ENCODE data around the gene USP49. TPM values are rescaled to one million over a fixed set of nuclear protein-coding genes. Genes with fewer than 3 reads are reported as not detected.
A peak's percentile ranks its signal among the peaks of the same experiment; 100 is the strongest.

The USP49 gene
- total RNA-seq, 2 experiments from 2014 or later = 8.3 to 8.4 TPM

GRCh38 chr6:41781366-41781730, 113.8 kb downstream of the USP49 start:
- intact Hi-C loops (cut with micrococcal nuclease) = loop anchor here (10.0 kb wide), 2 partner anchors 673 to 963 kb away; partner anchors contain the start of genes TBCC and TRERF1
- H3K4me3 Mint-ChIP-seq = peak overlapping the region; percentile 66

GRCh38 chr6:41780551-41781365, 114.4 kb downstream of the USP49 start, which contains the start of gene PRICKLE4:
TSS of gene PRICKLE4 (plus strand) at chr6:41780782. CDS start at chr6:41783474, 2,692 bp downstream.
- Mint-ChIP-seq H3K27me3 (ENCODE audit: low read depth) (peaks cover 4% of the 10 kb centered on the region), H3K4me1 (ENCODE audit: low read depth) (peaks cover 11% of the 10 kb centered on the region), H3K27ac (no peak within 1 kb of the TSS), H3K9me3 (no peaks in the 10 kb centered on the region), H3K4me3 (peak within 1 kb of the TSS; percentile 82), H3K36me3 (ENCODE audit: low read depth) (no peaks in the 10 kb centered on the region)
- CTCF ChIA-PET = interaction anchor here (0.6 to 8.7 kb wide), 3 partner anchors 264 to 331 kb away, joined by 4 to 143 read pairs (median 6); partner anchors contain the start of gene TAF8
- intact Hi-C loops (cut with micrococcal nuclease) = loop anchor here (1.0 to 10.0 kb wide), 8 partner anchors 45 to 964 kb away; partner anchors contain the start of genes MRPS10, TBCC, TFEB and TRERF1
- no peak for DNase-seq

More at GRCh38 chr6:41781366-41781730, 113.8 kb downstream of the USP49 start:
- CTCF ChIA-PET = interaction anchor here (0.6 to 8.7 kb wide), 3 partner anchors 263 to 330 kb away, joined by 4 to 143 read pairs (median 6); partner anchors contain the start of gene TAF8
- Mint-ChIP-seq H3K4me1 (ENCODE audit: low read depth) (peaks cover 12% of the 10 kb centered on the region), H3K9me3 (no peaks in the 10 kb centered on the region), H3K27me3 (ENCODE audit: low read depth) (peaks cover 4% of the 10 kb centered on the region), H3K27ac (no peak overlapping the region), H3K36me3 (ENCODE audit: low read depth) (no peaks in the 10 kb centered on the region)
- DNase-seq = no peak

- H3K27me3 Mint-ChIP-seq (ENCODE audit: low read depth) = peaks cover 4% of the 10 kb centered on the region
- peak; percentile 99 for DNase-seq
- intact Hi-C loops (cut with micrococcal nuclease) = loop anchor here (1.0 to 10.0 kb wide), 10 partner anchors 7 to 965 kb away; partner anchors contain the start of genes MRPS10, TBCC, TFEB and TOMM6
- no peaks in the 10 kb centered on the region for H3K9me3 Mint-ChIP-seq
- H3K4me3 Mint-ChIP-seq = peak within 1 kb of the TSS; percentile 82
- peaks cover 3% of the 10 kb centered on the region for H3K36me3 Mint-ChIP-seq (ENCODE audit: low read depth)
- CTCF ChIA-PET = interaction anchor here (8.7 kb wide), 1 partner anchor 265 kb away, joined by 143 read pairs; the partner anchor contains the start of gene TAF8
- no peak within 1 kb of the TSS for H3K27ac Mint-ChIP-seq
- peaks cover 11% of the 10 kb centered on the region for H3K4me1 Mint-ChIP-seq (ENCODE audit: low read depth)
Observed at GRCh38 chr6:41779788-41780550, 115.2 kb downstream of the USP49 start, which contains the start of gene FRS3. TSS of gene FRS3 (minus strand) at chr6:41779900. CDS start at chr6:41776987, 2,913 bp downstream.

- Mint-ChIP-seq H3K9me3 (no peaks in the 10 kb centered on the region), H3K4me3 (peak overlapping the region; percentile 80), H3K27me3 (ENCODE audit: low read depth) (peaks cover 4% of the 10 kb centered on the region), H3K27ac (no peak overlapping the region), H3K4me1 (ENCODE audit: low read depth) (peaks cover 11% of the 10 kb centered on the region), H3K36me3 (ENCODE audit: low read depth) (peaks cover 3% of the 10 kb centered on the region)
- no peak for DNase-seq
- intact Hi-C loops (cut with micrococcal nuclease) = loop anchor here (1.0 to 10.0 kb wide), 2 partner anchors 8 to 415 kb away; partner anchors contain the start of gene TOMM6
- CTCF ChIA-PET = no interaction called here
Observed at GRCh38 chr6:41779336-41779735, 115.8 kb downstream of the USP49 start.

GRCh38 chr6:41778895-41779294, 116.3 kb downstream of the USP49 start:
- peak overlapping the region; percentile 80 for H3K4me3 Mint-ChIP-seq
- CTCF ChIA-PET = interaction anchor here (1.0 to 4.5 kb wide), 3 partner anchors 9 to 264 kb away, joined by 3 to 19 read pairs (median 4); partner anchors contain the start of gene TOMM6
- intact Hi-C loops (cut with micrococcal nuclease) = loop anchor here (1.0 to 10.0 kb wide), 2 partner anchors 8 to 414 kb away; partner anchors contain the start of gene TOMM6

GRCh38 chr6:41777551-41778285, 117.5 kb downstream of the USP49 start:
- Mint-ChIP-seq H3K4me3 (no peak overlapping the region), H3K4me1 (ENCODE audit: low read depth) (peaks cover 11% of the 10 kb centered on the region), H3K27me3 (ENCODE audit: low read depth) (peaks cover 4% of the 10 kb centered on the region), H3K9me3 (no peaks in the 10 kb centered on the region), H3K27ac (no peak overlapping the region), H3K36me3 (ENCODE audit: low read depth) (peaks cover 3% of the 10 kb centered on the region)
- CTCF ChIA-PET = interaction anchor here (0.6 to 4.5 kb wide), 7 partner anchors 9 to 861 kb away, joined by 3 to 19 read pairs (median 4); partner anchors contain the start of gene TOMM6
- intact Hi-C loops (cut with micrococcal nuclease) = loop anchor here (10.0 kb wide), 1 partner anchor 413 kb away; no protein-coding TSS in a partner anchor
- no peak for DNase-seq

More at GRCh38 chr6:41778895-41779294, 116.3 kb downstream of the USP49 start:
- no peak for DNase-seq
- Mint-ChIP-seq H3K27ac (no peak overlapping the region), H3K9me3 (no peaks in the 10 kb centered on the region), H3K36me3 (ENCODE audit: low read depth) (peaks cover 3% of the 10 kb centered on the region), H3K27me3 (ENCODE audit: low read depth) (peaks cover 4% of the 10 kb centered on the region), H3K4me1 (ENCODE audit: low read depth) (peaks cover 11% of the 10 kb centered on the region)

GRCh38 chr6:41775293-41775882, 119.8 kb downstream of the USP49 start:
- no peak overlapping the region for H3K4me3 Mint-ChIP-seq
- H3K36me3 Mint-ChIP-seq (ENCODE audit: low read depth) = peaks cover 3% of the 10 kb centered on the region
- H3K9me3 Mint-ChIP-seq = no peaks in the 10 kb centered on the region
- no peaks in the 10 kb centered on the region for H3K27me3 Mint-ChIP-seq (ENCODE audit: low read depth)
- DNase-seq = no peak
- no peak overlapping the region for H3K27ac Mint-ChIP-seq
- CTCF ChIA-PET = interaction anchor here (0.8 to 4.5 kb wide), 9 partner anchors 12 to 290 kb away, joined by 3 to 19 read pairs (median 4); partner anchors contain the start of genes BYSL, MED20 and TOMM6
- H3K4me1 Mint-ChIP-seq (ENCODE audit: low read depth) = peaks cover 5% of the 10 kb centered on the region
- intact Hi-C loops (cut with micrococcal nuclease) = loop anchor here (10.0 kb wide), 1 partner anchor 411 kb away; no protein-coding TSS in a partner anchor

GRCh38 chr6:41774841-41775240, 120.3 kb downstream of the USP49 start:
- no peak overlapping the region for H3K4me3 Mint-ChIP-seq
- H3K36me3 Mint-ChIP-seq (ENCODE audit: low read depth) = peaks cover 5% of the 10 kb centered on the region
- no peaks in the 10 kb centered on the region for H3K9me3 Mint-ChIP-seq
- no peak overlapping the region for H3K27ac Mint-ChIP-seq
- H3K4me1 Mint-ChIP-seq (ENCODE audit: low read depth) = peaks cover 5% of the 10 kb centered on the region
- CTCF ChIA-PET = interaction anchor here (1.2 to 4.5 kb wide), 6 partner anchors 12 to 291 kb away, joined by 3 to 19 read pairs (median 6); partner anchors contain the start of gene TOMM6
- no peaks in the 10 kb centered on the region for H3K27me3 Mint-ChIP-seq (ENCODE audit: low read depth)
- DNase-seq = no peak
- intact Hi-C loops (cut with micrococcal nuclease) = loop anchor here (10.0 kb wide), 1 partner anchor 410 kb away; no protein-coding TSS in a partner anchor

- Mint-ChIP-seq H3K36me3 (ENCODE audit: low read depth) (peaks cover 5% of the 10 kb centered on the region), H3K4me1 (ENCODE audit: low read depth) (peaks cover 8% of the 10 kb centered on the region), H3K4me3 (no peak overlapping the region), H3K27ac (no peak overlapping the region), H3K27me3 (ENCODE audit: low read depth) (no peaks in the 10 kb centered on the region), H3K9me3 (no peaks in the 10 kb centered on the region)
- CTCF ChIA-PET = interaction anchor here (0.7 kb wide), 1 partner anchor 403 kb away, joined by 3 read pairs; no protein-coding TSS in a partner anchor
- intact Hi-C loops (cut with micrococcal nuclease) = loop anchor here (10.0 kb wide), 1 partner anchor 407 kb away; no protein-coding TSS in a partner anchor
- no peak for DNase-seq
Observed at GRCh38 chr6:41771058-41771983, 123.9 kb downstream of the USP49 start.

All from activated naive CD4-positive, alpha-beta T cell treated with anti-CD3 and anti-CD28 coated beads for 36 hours (primary cell).